H1 (cell line): ENCODE results near the gene ADGRG7. TPM values are rescaled to one million over a fixed set of nuclear protein-coding genes. Genes with fewer than 3 reads are reported as not detected.
"Not testable (repeated sequence)": the region's sequence is repeated elsewhere in the genome, so short reads cannot be mapped to it uniquely, and the experiment has no call there.

ENCODE experiments used
- CTCF ChIA-PET: fragments of 300-600 bp; sonication (Branson Sonifier 250); formaldehyde crosslinking; loops from one replicate; lab custom pipeline; 2021; ENCODE audit not compliant: partially characterized antibody; lab: Charles Lee
- POLR2A ChIA-PET: fragments of 300-600 bp; sonication (Branson Sonifier 250); formaldehyde crosslinking; loops from one replicate; lab custom pipeline; 2021; ENCODE audit warnings: inconsistent platforms; ENCODE audit not compliant: partially characterized antibody; lab: Charles Lee
- DNase-seq, 2 experiments: peaks; one replicate each; pipeline versions ENCODE4 v3.0.0 to v3.0.0-alpha.2; 2010 to 2022; ENCODE audit warnings: low spot score in 2 of 2, low read depth in 1 of 2, mixed read lengths in 1 of 2
- FAIRE-seq: peaks from 2 replicates; lab custom pipeline; 2011; peaks lifted over from hg19 to GRCh38; lab: Jason Lieb, UNC
- H2AFZ ChIP-seq: 2 replicates; pipeline ENCODE4 v1.8.1; 2012; ENCODE audit warnings: low read length, inconsistent platforms
- H2AK5ac ChIP-seq: 2 replicates; pipeline ENCODE4 v1.6.1; 2013; ENCODE audit warnings: low read depth, low read length
- H2BK120ac ChIP-seq: replicated peaks from 2 replicates; pipeline ENCODE3; 2013; ENCODE audit warnings: low read depth, low read length, inconsistent platforms
- H2BK12ac ChIP-seq: 2 replicates; pipeline ENCODE4 v1.6.1; 2013; ENCODE audit warnings: low read depth, low read length
- H2BK15ac ChIP-seq: 2 replicates; pipeline ENCODE4 v1.6.1; 2013; ENCODE audit warnings: low read length
- H2BK20ac ChIP-seq: 2 replicates; pipeline ENCODE4 v1.6.1; 2013; ENCODE audit warnings: low read length
- H2BK5ac ChIP-seq: 2 replicates; pipeline ENCODE4 v1.6.1; 2013; ENCODE audit warnings: low read depth, low read length
- H3K14ac ChIP-seq: 2 replicates; pipeline ENCODE4 v1.6.1; 2013; ENCODE audit warnings: inconsistent platforms; ENCODE audit not compliant: insufficient read length
- H3K18ac ChIP-seq: 2 replicates; pipeline ENCODE4 v1.6.1; 2013; ENCODE audit warnings: low read length; ENCODE audit errors: extremely low read depth
- H3K23ac ChIP-seq: 2 replicates; pipeline ENCODE4 v1.6.1; 2013; ENCODE audit warnings: inconsistent platforms; ENCODE audit not compliant: insufficient read length
- H3K23me2 ChIP-seq: 2 replicates; pipeline ENCODE4 v1.6.1; 2013; ENCODE audit warnings: low read depth, low read length
- H3K27ac ChIP-seq: 2 replicates; pipeline ENCODE4 v1.6.1; 2011; ENCODE audit warnings: low read depth, low read length, inconsistent platforms
- H3K27me3 ChIP-seq, 4 experiments: replicated peaks in 1 of 4; 1 replicate in 1 of 4; 2 replicates in 3 of 4; pipeline versions ENCODE4 v1.6.1 to v1.8.1; 2011 to 2013; ENCODE audit warnings: low read length in 3 of 4, mild to moderate bottlenecking in 3 of 4, inconsistent platforms in 2 of 4, mixed read lengths in 2 of 4, moderate library complexity in 1 of 4; ENCODE audit not compliant: control insufficient read depth in 3 of 4, insufficient read depth in 3 of 4; ENCODE audit errors: extremely low read depth in 1 of 4
- H3K36me3 ChIP-seq, 4 experiments: 2 replicates each; pipeline versions ENCODE4 v1.6.1 to v1.8.1; 2011 to 2013; ENCODE audit warnings: mild to moderate bottlenecking in 4 of 4, low read length in 3 of 4, moderate library complexity in 2 of 4, control low read depth in 1 of 4, inconsistent platforms in 1 of 4; ENCODE audit not compliant: insufficient read depth in 4 of 4, control insufficient read depth in 2 of 4
- H3K4ac ChIP-seq: replicated peaks from 2 replicates; pipeline ENCODE3; 2013; ENCODE audit warnings: low read length, low read depth, mixed read lengths, inconsistent platforms; ENCODE audit not compliant: insufficient read length
- H3K4me1 ChIP-seq, 4 experiments: replicated peaks in 1 of 4; 1 replicate in 1 of 4; 2 replicates in 3 of 4; pipeline versions ENCODE4 v1.6.1 to v1.8.1; 2011 to 2013; ENCODE audit warnings: low read length in 3 of 4, inconsistent platforms in 2 of 4, mixed read lengths in 1 of 4; ENCODE audit not compliant: insufficient read depth in 4 of 4, control insufficient read depth in 3 of 4
- H3K4me2 ChIP-seq, 2 experiments: 2 replicates each; pipeline versions ENCODE4 v1.6.1 to v1.8.1; 2011 to 2013; ENCODE audit warnings: low read depth in 2 of 2, low read length in 2 of 2, control low read depth in 1 of 2, inconsistent platforms in 1 of 2, mild to moderate bottlenecking in 1 of 2; ENCODE audit not compliant: insufficient read depth in 1 of 2
- H3K4me3 ChIP-seq, 4 experiments: fragments of 200-600, 300-600 bp in 1 of 4; sonication (generic), shearing (Covaris generic), sonication (Bioruptor Twin) in 1 of 4; 2 replicates each; pipeline versions ENCODE4 v1.5.1 to v1.8.1; 2011 to 2016; ENCODE audit warnings: low read length in 4 of 4, low read depth in 3 of 4, control low read depth in 2 of 4, inconsistent platforms in 2 of 4, mild to moderate bottlenecking in 2 of 4, mixed read lengths in 1 of 4, moderate library complexity in 1 of 4; ENCODE audit not compliant: insufficient read depth in 2 of 4; ENCODE audit errors: extremely low read depth in 1 of 4
- H3K56ac ChIP-seq: replicated peaks from 2 replicates; pipeline ENCODE3; 2013; ENCODE audit warnings: low read depth, mild to moderate bottlenecking, mixed read lengths, low read length, inconsistent platforms; ENCODE audit not compliant: insufficient read length
- H3K79me1 ChIP-seq: 2 replicates; pipeline ENCODE4 v1.6.1; 2013; ENCODE audit warnings: low read depth, low read length, control low read depth
- H3K79me2 ChIP-seq, 2 experiments: 2 replicates each; pipeline versions ENCODE4 v1.6.1 to v1.8.1; 2012 to 2013; ENCODE audit warnings: low read length in 2 of 2, mild to moderate bottlenecking in 2 of 2, inconsistent platforms in 1 of 2; ENCODE audit not compliant: insufficient read depth in 2 of 2, control insufficient read depth in 1 of 2
- H3K9ac ChIP-seq, 4 experiments: replicated peaks in 1 of 4; 1 replicate in 1 of 4; 2 replicates in 3 of 4; pipeline versions ENCODE4 v1.6.1 to v1.8.1; 2011 to 2013; ENCODE audit warnings: low read depth in 3 of 4, low read length in 3 of 4, control low read depth in 2 of 4, mild to moderate bottlenecking in 2 of 4, moderate library complexity in 2 of 4, inconsistent platforms in 1 of 4; ENCODE audit errors: extremely low read depth in 1 of 4
- H3K9me3 ChIP-seq, 2 experiments: 2 replicates each; pipeline versions ENCODE4 v1.6.1 to v1.8.1; 2012 to 2013; ENCODE audit warnings: mild to moderate bottlenecking in 2 of 2, moderate library complexity in 2 of 2, control low read depth in 1 of 2, inconsistent platforms in 1 of 2, low read depth in 1 of 2, low read length in 1 of 2, mixed read lengths in 1 of 2; ENCODE audit not compliant: insufficient read depth in 2 of 2
- H4K20me1 ChIP-seq, 2 experiments: replicated peaks in 1 of 2; 2 replicates each; pipeline versions ENCODE3 to v1.8.1; 2011 to 2013; ENCODE audit warnings: inconsistent platforms in 2 of 2, low read length in 2 of 2, mild to moderate bottlenecking in 1 of 2; ENCODE audit not compliant: insufficient read depth in 2 of 2, control insufficient read depth in 1 of 2
- H4K5ac ChIP-seq: 2 replicates; pipeline ENCODE4 v1.6.1; 2013; ENCODE audit warnings: low read length, low read depth, mixed read lengths, inconsistent platforms; ENCODE audit not compliant: insufficient read length
- H4K8ac ChIP-seq: 2 replicates; pipeline ENCODE4 v1.8.0; 2013; ENCODE audit warnings: mild to moderate bottlenecking, moderate library complexity, low read length, inconsistent platforms; ENCODE audit not compliant: insufficient read depth; ENCODE audit errors: extremely low read depth
- H4K91ac ChIP-seq: replicated peaks from 2 replicates; pipeline ENCODE3; 2013; ENCODE audit warnings: low read length, mixed read lengths, inconsistent platforms; ENCODE audit not compliant: insufficient read length
- polyA plus RNA-seq, 7 experiments: library from polyadenylated mRNA; depleted of rRNA in 3 of 7; stranded (reverse) in 5 of 7; unstranded in 2 of 7; fragments of >200 nt in 5 of 7; fragments of 200-250 nt in 2 of 7; gene quantifications; 1 replicate in 5 of 7; 2 replicates in 1 of 7; 4 replicates in 1 of 7; pipeline versions ENCODE4 v1.2.1 to v1.2.3, GENCODE V29; 2011 to 2013; ENCODE audit warnings: missing spikeins in 2 of 7, mixed read lengths in 2 of 7
- total RNA-seq: library from RNA; stranded (reverse); fragmentation: NEBNext Ultra II Directional; extraction: Animal tissue kit (Norgen Biotek cat#: 25700); gene quantifications from 2 replicates; pipeline ENCODE4 v1.2.1, GENCODE V29; 2021

ADGRG7 gene
- total and polyA plus RNA-seq, 2 of the 8 experiments (the other 6 are each of a cell fraction or from before 2014, with no cell fraction given) = not detected

- H2BK12ac ChIP-seq, H3K27me3 ChIP-seq, H3K9ac ChIP-seq, H3K79me1 ChIP-seq, H3K4me2 ChIP-seq, H3K9me3 ChIP-seq, POLR2A ChIA-PET, H3K23ac ChIP-seq, H4K5ac ChIP-seq, DNase-seq, FAIRE-seq, H3K56ac ChIP-seq, H4K8ac ChIP-seq, H2BK15ac ChIP-seq, H3K14ac ChIP-seq, H3K79me2 ChIP-seq, H3K36me3 ChIP-seq, H3K27ac ChIP-seq, H4K91ac ChIP-seq, H3K18ac ChIP-seq, H3K4ac ChIP-seq, H3K4me1 ChIP-seq, H4K20me1 ChIP-seq, H2BK120ac ChIP-seq, H2AK5ac ChIP-seq, H2BK5ac ChIP-seq, H2BK20ac ChIP-seq, H3K4me3 ChIP-seq, H2AFZ ChIP-seq, H3K23me2 ChIP-seq: not testable (repeated sequence)
- CTCF ChIA-PET = interaction anchor here (1.0 kb wide), 1 partner anchor 572 kb away, joined by 3 read pairs; no protein-coding TSS in a partner anchor
Measured at GRCh38 chr3:100661294-100661693, 51.9 kb downstream of the ADGRG7 start.
